Measurements from ENCODE around the gene A2ML1. TPM values are rescaled to one million over a fixed set of nuclear protein-coding genes. Genes with fewer than 3 reads are reported as not detected.

A2ML1 gene
- total RNA-seq, 2 experiments from 2014 or later: not detected

DNA sequence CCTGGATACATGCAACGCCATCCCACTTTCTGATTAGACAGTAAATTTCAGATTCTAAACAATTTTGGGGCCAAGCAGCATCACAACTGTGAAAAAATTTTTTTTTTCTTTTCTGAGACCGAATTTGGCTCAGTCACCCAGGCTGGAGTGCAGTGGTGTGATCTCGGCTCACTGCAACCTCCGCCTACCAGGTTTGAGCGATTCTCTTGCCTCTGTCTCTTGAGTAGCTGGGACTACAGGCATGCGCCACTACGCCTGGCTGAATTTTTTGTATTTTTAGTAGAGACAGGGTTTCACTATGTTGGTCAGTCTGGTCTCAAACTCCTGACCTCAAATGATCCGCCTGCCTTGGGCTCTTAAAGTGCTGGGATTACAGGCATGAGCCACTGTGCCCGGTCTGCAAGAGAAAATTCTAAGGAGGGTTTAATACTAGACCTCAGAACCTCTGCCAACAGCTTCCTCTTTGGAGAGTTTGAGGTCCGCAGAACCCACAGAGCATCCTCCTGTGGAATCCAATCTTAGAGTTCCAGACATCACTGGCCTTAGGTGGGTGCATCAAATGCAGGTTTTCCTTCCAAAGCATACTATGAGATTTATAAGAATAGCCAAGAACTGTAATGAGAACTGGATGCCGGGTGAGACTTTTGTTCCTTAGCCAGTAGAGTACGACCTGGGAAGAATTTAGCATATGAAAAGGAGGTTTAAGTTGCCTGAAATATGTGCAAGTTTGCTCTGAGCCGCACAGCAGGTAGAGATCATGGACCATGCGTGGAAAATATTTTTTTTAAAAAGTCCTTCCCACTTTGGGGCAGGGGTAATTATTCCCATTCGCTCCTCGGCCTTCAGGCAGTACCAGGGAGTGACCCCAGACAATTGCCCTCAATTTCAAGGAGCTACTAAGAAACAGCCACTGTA, 84.1 kb downstream of the A2ML1 start:
- H3K4me3 Mint-ChIP-seq: no peak overlapping the region
- H3K27ac Mint-ChIP-seq: no peak overlapping the region
- TF ChIP-seq, protein P1, sequence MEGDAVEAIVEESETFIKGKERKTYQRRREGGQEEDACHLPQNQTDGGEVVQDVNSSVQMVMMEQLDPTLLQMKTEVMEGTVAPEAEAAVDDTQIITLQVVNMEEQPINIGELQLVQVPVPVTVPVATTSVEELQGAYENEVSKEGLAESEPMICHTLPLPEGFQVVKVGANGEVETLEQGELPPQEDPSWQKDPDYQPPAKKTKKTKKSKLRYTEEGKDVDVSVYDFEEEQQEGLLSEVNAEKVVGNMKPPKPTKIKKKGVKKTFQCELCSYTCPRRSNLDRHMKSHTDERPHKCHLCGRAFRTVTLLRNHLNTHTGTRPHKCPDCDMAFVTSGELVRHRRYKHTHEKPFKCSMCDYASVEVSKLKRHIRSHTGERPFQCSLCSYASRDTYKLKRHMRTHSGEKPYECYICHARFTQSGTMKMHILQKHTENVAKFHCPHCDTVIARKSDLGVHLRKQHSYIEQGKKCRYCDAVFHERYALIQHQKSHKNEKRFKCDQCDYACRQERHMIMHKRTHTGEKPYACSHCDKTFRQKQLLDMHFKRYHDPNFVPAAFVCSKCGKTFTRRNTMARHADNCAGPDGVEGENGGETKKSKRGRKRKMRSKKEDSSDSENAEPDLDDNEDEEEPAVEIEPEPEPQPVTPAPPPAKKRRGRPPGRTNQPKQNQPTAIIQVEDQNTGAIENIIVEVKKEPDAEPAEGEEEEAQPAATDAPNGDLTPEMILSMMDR (IDR thresholded peaks at IDR 0.05): no peak
- intact Hi-C loops (cut with micrococcal nuclease): no loop called here
- no peaks in the 10 kb centered on the region for H3K36me3 Mint-ChIP-seq (ENCODE audit: low read depth)
- no peaks in the 10 kb centered on the region for H3K27me3 Mint-ChIP-seq
- ChIA-PET POLR2A (no interaction called here), CTCF (interaction anchor here (1.3 to 1.6 kb wide), 2 partner anchors 16 to 144 kb away, joined by 4 read pairs; no protein-coding TSS in a partner anchor)
- peaks cover 3% of the 10 kb centered on the region for H3K4me1 Mint-ChIP-seq (ENCODE audit: low read depth)
- ATAC-seq (no peak), DNase-seq (no peak)
- H3K9me3 Mint-ChIP-seq: no peaks in the 10 kb centered on the region

DNA sequence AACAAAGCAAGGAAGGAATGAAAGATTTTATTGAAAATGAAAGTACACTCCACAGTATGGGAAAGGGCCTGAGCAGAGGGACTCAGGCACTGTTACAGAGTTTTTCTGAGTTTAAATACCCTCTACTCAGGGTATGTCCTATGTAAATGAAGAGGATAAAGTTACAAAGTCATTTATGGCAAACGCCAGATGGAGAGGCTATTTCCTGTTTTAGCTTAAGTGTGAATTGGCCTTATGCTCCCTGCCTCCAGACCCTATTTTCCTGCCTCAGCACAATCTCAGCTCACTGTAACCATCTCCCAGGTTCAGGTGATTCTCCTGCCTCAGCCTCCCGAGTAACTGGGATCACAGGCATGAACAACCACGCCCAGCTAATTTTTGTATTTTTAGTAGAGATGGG, 85.1 kb downstream of the A2ML1 start:
- Mint-ChIP-seq H3K36me3 (ENCODE audit: low read depth) (no peaks in the 10 kb centered on the region), H3K27ac (no peak overlapping the region), H3K4me3 (no peak overlapping the region), H3K9me3 (no peaks in the 10 kb centered on the region), H3K27me3 (no peaks in the 10 kb centered on the region), H3K4me1 (ENCODE audit: low read depth) (peaks cover 5% of the 10 kb centered on the region)
- DNase-seq (no peak), ATAC-seq (no peak)
- TF ChIP-seq, protein P1 (IDR thresholded peaks at IDR 0.05): no peak
- ChIA-PET CTCF (interaction anchor here (1.6 kb wide), 1 partner anchor 143 kb away, joined by 4 read pairs; no protein-coding TSS in a partner anchor), POLR2A (no interaction called here)
- intact Hi-C loops (cut with micrococcal nuclease): no loop called here

DNA sequence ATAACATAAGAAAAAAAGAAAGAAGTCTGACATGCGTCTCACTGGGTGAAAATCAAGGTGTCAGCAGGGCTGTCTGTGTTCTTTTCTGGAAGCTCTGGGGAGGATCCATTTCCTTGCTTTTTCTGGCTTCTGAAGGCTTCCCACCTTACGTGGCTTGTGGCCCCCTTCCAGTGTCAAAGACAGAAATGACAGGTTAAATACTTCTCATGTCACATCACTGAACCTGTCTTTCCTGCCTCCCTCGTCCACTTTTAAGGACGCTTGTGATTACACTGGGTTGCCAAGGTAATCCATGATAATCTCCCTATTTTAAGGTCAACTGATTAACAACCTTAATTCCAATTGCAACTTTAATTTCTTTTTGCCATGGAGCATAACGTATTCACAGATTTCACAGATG, 87.3 kb downstream of the A2ML1 start:
- ATAC-seq: no peak
- DNase-seq: no peak
- no peak overlapping the region for H3K4me3 Mint-ChIP-seq
- no peaks in the 10 kb centered on the region for H3K27me3 Mint-ChIP-seq
- no peaks in the 10 kb centered on the region for H3K36me3 Mint-ChIP-seq (ENCODE audit: low read depth)
- TF ChIP-seq, protein P1 (IDR thresholded peaks at IDR 0.05): no peak
- peaks cover 14% of the 10 kb centered on the region for H3K4me1 Mint-ChIP-seq (ENCODE audit: low read depth)
- ChIA-PET CTCF (interaction anchor here (1.0 to 1.1 kb wide), 2 partner anchors 140 to 229 kb away, joined by 3 read pairs; no protein-coding TSS in a partner anchor), POLR2A (no interaction called here)
- intact Hi-C loops (cut with micrococcal nuclease): no loop called here
- H3K27ac Mint-ChIP-seq: no peak overlapping the region
- no peaks in the 10 kb centered on the region for H3K9me3 Mint-ChIP-seq

DNA sequence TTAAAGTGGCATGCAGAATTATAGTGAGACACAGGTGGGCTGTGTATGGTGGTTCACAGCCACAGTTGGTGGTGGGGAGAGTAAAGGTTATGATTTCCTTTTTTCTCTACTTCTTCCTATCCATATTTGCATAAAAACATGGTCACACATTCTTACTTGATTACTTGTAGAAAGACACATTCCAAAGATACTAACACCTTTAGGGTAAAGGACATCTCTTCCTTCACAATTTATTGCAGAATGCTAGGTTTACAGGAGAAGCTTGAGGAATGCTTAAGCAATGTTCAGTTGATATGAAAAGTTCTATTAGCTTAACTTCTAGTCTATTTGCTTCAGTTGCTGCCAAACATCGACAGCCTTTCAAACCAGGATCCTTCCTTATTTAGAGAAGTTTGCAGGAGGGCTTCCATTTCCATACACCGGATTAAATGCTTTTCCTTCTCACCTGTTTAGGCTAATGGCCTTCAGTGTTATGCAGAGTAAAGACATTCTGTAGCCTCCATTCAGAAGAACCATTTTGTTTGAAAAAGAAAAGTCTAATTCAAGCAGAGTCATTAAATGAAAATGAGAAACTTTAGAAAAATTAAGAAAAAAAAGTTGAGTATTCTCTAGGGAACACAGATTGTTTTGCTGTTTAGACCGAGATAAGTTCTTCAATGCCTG, 89.3 kb downstream of the A2ML1 start:
- Mint-ChIP-seq H3K9me3 (no peaks in the 10 kb centered on the region), H3K27me3 (no peaks in the 10 kb centered on the region), H3K4me1 (ENCODE audit: low read depth) (peaks cover 14% of the 10 kb centered on the region), H3K36me3 (ENCODE audit: low read depth) (no peaks in the 10 kb centered on the region), H3K27ac (no peak overlapping the region), H3K4me3 (no peak overlapping the region)
- TF ChIP-seq, protein P1 (IDR thresholded peaks at IDR 0.05): no peak
- ATAC-seq (no peak), DNase-seq (no peak)
- POLR2A ChIA-PET: no interaction called here
- intact Hi-C loops (cut with micrococcal nuclease): no loop called here
- CTCF ChIA-PET: interaction anchor here (1.0 to 8.8 kb wide), 7 partner anchors 21 to 254 kb away, joined by 3 to 64 read pairs (median 9); no protein-coding TSS in a partner anchor

Measured in activated CD8-positive, alpha-beta T cell treated with anti-CD3 and anti-CD28 coated beads for 36 hours (primary cell).